Left forelimb (tissue), 1 donor: ENCODE data around the gene C19orf12.
"Not testable (repeated sequence)": the region's sequence is repeated elsewhere in the genome, so short reads cannot be mapped to it uniquely, and the experiment has no call there.

Source experiments
- DNase-seq: peaks from one replicate; pipeline ENCODE4 v3.0.0-alpha.2; 2018; ENCODE audit warnings: low spot score

Gene C19orf12

DNA sequence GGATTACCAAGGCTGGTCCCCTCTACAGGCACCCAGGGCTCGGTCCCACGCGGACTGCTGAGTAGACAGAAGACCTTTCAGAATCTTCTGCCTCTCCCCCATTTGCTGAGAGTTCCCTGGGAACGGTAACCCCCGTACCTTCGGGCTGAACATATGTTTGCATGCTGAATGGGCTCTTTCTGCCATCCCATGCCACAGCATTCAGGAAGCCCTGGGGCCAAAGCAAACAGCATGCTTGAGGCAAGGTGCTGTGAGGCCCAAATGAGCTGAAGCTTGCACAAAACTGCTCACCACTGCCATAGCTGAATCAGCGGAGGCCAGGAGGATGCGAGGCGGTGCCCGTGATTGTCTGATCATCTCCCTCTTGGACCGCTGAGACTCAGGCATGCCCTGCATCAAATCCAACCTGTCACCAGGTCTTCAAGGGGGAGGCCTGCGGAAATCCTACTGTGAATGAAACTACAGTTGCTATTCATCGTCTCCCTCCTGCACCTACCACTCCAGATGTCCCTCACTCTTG is 16.3 kb upstream of the C19orf12 start:
- no peak for DNase-seq

DNA sequence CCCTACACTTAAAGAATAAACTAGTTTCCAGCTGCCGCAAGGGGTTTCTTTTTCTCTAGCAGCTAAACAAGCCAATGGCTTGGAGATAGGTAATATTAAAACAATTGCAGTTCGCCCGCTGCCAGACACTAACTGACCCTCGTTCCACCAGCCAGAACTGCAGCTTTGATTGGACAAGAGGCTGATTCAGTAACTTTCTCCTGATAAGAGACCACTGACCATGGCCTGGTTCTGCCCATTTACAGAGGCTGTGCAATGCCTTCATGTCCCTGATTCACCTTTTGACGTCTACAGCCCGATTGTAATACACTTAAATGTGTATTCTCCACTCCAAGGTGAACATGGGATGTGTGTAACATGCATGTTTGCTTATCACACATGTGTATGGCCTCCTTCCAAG is 12.8 kb upstream of the C19orf12 start:
- DNase-seq = no peak

DNA sequence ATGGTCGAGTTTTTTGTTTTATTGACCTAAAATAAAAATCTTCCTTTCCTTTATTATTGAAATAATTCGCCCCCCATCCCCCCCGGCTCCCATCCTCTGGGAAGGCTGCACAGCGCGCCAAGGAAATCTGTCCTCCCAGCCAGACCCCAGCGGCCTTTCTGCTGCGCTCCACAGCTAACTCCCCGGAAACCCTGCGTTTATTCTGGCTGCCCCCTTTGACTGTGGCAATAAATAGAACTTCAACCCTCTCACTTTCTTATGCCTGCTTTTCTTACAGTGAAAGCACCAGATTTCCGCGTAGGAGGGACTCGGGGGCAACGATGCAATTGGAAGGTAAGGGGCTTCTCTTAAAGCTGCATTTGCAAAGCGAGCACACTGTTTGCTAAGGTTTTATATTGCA is 9.7 kb upstream of the C19orf12 start:
- no peak for DNase-seq

DNA sequence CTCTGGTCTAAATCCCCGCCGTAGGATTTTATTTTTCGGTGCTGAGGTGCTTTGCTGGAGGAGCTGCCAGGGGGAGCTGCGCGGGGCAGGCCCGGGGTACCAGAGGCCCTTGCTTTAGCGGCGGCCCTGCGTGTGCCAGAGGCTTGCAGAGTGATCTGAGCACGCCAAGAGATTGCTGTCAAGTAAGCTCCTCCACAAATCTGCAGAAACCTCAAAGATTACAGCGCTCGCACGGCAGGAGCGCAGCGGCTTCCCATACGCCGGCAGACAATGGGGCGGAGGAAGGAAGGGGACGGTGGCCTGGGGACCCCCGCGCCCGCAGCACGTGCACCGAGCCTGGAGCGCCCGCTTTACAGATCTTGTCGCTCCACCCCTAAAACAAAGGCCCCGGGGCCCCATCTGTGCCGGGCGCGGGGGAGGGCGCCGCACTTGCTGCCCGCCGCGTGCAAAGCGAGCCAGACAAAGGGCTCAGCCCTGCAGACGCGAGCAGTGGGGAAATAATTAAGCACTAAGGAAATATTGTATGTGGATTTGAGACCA is 9.1 kb upstream of the C19orf12 start:
- DNase-seq = no peak

DNA sequence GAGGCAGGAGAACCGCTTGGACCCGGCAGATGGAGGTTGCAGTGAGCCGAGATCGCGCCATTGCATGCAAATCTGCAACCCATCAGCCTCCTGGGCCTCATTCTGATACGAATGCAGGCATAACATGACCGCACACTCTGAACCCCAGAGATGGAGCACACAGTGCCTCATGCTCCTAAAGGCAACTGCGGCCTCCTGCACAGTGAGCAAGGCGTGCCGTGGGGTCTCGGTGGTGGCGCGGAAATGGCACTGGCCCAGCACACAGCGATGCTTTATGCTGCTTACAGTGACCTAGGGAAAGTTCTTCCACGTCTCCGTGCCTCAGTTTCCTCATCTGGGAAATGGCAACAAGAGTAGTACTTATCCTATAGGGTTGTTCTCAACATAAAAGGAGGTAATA is 2.0 kb upstream of the C19orf12 start:
- DNase-seq = no peak

DNA sequence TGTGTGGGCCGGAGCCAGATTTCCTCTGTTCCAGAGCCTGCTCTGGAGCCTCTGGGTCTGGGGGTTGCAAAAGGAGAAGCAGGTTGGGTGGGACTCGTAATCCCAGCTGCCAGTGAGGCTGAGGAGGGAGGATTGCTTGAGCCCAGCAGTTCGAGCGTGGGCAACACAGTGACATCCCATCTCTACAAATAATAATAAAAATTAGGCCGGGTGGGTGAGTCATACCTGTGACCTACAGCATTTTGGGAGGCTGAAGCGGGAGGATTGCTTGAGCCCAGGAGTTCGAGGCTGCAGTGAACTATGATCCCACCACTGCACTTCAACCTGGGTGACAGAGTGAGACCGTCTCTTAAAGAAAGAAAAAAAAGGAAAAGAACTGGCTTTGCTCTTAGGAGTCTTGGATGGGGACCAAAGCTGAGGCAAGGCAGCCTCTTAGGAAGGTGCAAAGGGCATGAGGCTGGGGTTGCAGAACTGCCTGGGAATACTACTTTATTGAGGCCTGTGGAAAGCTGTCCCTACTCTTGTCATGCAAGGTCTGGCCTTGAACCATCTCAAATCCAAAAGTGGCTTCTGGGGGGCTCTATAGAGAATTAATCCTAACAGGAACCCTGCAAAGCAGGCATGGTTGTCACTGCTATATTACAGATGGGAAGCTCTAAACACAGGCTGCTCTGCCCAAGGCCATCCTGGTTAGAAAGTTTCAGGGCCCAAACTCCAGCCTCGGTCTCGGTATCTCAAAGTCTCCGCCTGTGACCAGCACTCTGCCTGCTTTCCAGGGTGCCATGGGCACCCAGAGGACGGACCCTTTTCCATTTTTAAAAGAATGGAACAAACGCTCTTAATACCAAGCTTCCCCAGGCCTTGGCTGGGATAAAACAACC is 880 bp upstream of the C19orf12 start:
- no peak for DNase-seq

DNA sequence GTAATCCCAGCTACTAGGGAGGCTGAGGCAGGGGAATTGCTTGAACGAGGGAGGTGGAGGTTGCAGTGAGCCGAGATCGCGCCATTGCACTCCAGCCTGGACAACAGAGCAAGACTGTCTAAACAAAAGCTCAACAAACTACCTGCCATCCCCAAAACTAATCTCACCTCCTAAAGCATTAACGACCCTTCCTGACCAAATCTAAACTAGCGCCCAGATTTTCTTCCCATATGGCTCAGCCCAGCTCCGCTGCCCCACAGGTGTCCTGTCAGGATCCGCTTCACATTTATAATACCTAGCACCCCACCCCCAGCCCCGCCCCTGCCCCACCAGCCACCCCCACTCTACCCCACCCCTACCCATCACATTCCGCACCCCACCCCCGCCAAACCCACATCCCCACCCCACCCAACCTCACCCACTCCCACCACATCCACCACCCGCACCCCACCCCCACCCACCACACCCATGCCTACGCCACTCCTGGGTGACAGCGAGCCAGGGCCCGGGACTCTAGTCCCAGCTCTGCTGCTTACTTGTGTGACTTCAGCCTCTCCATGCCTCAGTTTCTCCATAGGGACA is 599 bp downstream of the C19orf12 start:
- DNase-seq = no peak

DNA sequence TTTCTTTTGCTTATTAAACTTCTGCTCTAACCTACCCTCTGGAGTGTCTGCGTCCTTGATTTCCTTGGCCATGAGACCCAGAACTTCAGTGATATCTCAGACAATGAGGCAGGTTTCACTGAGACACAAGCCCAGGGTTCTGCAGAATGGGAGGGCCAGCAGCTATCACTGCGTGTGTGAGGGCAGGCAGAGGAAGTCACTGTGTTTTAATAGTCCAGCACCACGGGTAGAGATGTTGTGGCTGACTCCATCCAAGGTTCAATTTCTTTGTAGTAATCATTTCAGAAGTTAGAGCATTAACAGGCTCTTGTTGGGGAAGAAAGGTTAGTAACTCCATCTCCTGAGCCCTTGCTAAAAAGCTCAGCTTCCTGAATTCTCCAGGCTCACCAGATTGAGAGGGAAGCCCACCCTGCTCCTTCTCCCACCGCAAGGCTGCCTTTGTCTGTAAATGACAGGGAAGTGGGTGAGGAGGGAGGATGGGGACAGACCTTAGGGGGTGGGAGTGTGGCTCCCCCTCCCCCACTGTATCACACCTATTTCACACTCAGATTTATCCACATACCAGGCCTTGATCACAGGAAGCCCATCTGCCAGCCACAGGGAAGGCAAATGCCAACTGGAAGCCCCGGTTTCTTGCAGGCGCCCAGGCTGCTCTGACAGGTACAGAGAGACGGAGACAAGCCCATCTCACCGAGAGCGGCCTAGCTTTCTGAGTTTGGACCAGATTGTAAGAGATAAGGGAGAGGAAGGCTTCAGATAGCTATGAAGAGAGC is 2.1 kb downstream of the C19orf12 start:
- DNase-seq = no peak

DNA sequence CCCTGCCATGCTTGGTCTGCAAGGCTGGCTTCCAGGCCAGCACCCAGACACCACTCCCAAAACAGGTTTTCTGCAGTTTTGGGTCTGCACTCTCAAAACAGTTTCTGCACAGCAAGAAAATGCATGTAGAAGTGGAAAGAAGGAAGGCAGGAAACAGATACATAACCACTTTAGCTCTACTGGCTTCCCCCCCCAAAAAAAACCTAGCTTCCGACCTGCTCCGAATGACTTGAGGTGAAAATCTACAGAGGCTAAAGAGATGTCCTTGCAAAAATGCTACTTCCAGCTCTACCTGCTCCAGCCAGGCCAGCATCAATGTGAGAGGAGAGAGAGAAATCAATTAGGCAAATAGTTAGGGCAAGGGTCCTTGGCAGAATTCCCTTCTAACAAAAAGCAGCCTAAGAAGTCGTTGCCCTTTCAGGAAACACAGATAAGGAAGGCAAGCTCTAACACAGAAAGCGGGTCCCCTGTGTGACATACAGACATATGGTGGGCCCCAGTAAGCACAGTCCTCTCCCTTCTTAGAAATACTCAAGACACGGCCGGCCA is 3.4 kb downstream of the C19orf12 start:
- no peak for DNase-seq

DNA sequence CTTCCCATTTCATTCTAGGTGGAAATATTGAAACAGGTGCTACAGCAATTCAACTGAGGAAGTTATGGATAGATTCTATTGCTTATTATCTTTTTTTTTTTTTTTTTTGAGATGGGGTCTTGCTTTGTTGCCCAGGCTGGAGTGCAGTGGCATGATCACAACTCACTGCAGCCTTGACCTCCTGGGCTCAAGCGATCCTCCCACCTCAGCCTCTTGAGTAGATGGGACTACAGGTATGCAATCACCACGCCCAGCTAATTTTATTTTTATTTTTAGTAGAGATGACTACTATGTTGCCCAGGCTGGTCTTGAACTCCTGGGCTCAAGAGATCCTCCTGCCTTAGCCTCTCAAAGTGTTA is 5.6 kb downstream of the C19orf12 start:
- DNase-seq = not testable (repeated sequence)

DNA sequence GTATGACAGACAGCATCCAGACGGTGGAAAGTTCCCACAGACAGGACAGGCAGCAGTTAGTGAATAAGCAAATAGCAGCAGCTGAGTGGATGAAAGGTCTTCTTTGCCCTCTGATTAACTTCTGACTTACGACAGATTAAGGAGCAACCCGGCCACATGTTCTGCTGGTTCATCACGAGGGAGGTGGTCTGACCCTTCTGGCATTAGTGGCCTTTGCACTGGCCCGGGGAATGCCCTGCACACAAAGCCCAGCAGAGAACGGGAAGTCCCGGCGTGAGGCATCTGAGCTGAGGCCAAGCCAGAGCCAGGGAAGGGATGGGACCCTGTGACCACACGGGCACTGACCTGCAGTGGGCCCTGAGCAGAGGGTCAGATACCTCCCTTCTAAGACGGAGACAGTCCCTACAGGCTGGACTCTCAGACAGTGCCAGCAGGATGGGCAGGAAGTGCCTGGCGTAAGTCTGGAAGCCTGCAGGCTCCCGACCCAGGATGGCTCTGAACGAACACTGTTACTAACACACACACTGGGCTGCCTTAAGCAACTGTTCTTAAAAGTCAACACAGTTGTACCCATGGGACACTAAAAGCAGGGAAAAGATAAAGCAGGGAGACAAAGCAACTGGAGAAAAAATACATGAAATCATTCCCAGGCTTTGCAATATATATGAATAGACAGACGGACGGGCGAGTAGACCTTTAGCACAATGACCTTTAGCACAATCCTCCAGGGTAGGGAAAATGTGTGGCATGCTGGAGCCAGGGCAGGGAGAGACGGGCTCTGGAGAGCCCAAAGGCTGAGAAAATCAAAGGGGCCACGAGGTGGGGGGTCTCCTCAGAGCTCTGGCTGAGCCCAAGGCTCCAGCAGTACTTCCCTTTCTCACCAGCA is 6.3 kb downstream of the C19orf12 start:
- DNase-seq = no peak

DNA sequence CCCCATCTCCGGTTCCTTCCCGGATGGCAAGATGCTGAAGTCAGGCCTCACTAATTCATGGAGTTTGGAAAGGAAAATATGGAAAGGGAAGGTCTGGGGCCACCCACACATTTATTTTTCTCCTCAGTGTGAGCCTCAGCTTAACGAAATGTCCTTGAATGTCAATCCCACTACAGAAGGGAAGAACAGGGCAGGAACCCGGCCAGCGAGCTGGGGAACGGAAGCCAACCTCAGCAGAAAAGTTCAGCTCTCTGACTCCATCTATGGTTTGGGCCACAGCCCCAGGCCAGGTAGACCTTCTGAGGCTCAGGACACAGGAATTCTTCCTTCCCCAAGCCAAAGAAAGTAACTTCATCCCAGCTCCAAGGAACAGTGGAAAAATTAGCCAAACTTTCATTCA is 8.4 kb downstream of the C19orf12 start:
- no peak for DNase-seq

DNA sequence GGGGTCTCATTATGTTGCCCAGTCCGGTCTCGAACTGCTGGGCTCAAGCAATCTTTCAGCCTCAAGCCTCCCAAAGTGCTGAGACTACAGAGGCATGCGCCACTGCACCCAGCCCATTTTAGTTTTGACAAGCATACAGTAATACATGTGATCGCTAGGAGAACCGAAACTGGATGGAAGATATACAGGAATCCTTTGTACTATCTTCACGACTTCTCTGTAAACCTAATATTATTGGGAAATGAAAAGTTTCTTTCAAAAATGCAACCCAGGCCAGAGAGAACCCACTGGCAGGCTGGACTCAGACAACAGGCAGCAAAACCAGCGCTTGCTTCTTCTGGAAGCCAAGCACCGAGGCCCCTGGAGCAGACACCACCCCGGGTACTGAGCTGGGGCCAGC is 9.4 kb downstream of the C19orf12 start:
- no peak for DNase-seq

DNA sequence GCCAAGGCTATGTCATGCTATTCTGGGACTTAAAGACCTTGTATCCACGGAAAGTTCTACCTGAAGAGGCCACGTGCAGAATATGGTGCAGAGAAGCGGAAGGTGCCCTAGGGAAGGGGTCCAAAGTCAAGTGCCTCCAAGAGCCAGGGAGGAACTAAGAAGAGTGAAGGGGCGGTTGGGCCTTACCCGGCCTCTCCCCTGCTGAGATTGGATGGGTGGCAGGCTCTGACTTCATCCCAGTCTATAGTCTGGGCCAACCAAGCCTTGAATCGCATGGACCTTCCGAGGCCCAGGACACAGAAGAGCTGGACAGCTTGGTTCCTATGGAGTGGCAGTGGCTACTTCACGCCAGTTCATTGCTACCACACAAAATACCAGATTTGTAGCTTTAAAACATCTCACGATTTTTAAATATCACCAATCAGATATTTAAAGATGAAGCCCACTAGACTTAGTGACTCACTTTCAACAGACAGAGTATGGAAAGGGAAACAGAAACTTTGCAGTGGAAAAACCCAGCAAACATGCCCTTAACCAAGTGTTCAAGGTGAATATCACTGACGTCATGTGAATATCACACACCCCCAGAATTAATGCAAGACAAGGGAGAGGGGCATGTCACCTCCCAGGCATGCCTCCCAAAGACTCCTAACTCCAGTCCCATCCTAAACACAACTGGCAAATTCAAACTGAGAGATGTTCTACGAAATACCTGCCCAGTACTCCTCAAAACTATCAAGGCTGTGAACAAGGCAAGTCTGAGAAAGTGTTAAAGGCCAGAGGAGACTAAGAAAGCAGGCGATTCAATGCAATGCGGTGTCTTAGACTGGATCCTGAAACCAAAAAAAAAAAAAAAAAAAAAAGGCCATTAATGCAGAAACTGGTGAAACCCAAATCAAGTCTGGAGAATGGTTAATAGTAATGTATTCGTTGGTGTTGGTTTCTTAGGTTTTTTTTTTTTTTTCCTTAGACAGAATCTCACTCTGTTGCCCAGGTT is 10.2 kb downstream of the C19orf12 start:
- no peak for DNase-seq

DNA sequence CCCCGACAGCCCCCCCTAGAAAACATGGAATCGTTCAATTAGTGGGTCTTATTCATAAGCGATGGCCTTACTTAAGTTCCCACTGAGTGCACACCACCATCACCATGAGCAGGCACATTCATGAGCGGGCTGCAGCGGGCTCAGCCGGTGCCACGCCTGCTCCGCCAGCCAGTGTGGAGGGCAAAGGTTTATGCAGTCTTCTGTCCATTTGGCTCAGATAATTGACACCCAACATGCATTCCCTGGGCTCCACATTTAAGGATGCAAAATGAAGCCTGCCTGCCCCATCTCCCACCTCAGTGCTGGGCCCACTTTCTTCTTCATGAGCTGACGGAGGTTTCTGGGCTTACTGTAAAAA is 12.1 kb downstream of the C19orf12 start:
- DNase-seq = no peak

DNA sequence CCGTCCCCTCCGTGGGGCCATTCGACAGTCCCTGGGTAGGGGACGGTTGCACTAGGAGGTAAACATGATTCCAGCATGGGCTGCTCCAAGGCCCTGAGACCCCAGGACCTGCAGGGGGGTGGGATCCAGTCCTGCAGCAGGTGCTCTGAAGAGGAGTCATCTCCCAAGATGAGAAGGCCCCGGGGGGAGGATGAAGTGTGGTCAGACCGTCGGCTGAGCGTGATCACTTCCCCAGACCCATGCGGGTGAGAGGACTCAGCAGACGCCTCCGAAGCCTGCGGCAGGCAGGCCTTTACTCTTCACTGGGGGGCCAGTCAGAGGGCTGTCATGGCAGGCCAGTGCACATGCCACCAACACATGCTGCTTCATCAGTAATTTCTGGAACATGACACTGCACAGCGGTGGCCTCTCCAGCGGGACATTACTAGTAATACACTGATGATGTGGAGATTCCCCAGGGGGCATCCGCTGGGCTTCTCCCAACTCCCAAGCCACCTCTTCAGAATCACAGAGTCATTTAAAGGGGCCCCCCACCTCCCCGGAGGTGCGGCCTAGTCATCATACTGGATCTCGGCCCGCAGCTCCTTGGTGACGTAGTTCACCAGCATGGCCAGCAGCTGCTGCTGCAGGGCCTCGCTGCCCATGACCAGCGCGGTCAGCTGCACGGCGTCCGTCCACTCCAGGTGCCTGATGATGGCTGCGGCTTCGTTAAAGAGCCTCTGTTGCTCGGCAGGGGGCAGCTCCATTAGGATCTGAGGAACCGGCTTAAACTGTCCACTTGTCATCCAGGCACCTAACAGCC is 12.7 kb downstream of the C19orf12 start:
- DNase-seq = no peak

DNA sequence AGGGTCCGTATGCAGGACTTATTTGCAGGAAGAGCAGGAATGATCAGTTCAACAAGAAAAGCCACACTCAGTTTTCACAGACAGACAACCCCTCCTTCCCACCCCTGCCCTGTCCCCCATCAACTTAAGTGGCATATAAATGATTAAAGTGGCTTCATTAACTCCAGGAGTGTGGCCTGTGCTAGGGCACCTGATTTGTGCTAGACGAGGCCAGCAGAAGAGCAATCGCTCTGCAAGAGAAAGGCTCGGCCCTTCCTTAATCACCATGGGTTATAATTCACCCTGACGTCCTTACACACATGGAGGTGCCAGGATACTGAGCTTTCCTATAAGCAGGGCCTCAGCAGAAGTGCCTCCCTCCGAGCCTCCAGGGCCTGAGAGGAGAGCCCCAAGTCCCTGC is 14.6 kb downstream of the C19orf12 start:
- DNase-seq = no peak

DNA sequence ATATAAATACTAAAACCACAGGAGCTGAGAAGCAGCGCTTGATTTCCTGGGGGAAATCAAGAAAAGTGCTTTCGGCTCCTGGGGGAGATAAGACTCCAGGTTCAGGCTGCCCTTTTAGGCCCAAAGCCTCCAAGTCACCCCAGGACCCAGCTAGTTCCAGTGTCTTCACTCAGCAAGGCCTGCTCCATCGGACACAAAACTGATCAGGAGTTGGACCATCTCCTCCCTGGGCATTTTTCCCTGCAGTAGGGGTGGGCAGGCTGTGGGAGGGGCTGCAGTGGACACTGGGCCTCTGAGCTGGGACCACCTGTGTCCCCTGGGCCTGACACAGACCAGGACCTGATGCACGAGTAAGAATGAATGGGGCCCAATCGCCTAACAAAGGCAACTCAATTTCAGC is 15.2 kb downstream of the C19orf12 start:
- DNase-seq = no peak
